T-helper 1 cell (primary cell): ENCODE measurements around the gene MTM1.

Source experiments
- DNase-seq, 5 donors: peaks; one replicate each; pipeline ENCODE4 v3.0.0-alpha.2; 2012 to 2020

The MTM1 gene

GRCh38 chrX:150551963-150552362 lies 16.5 kb upstream of the MTM1 start:
- no peak for DNase-seq

GRCh38 chrX:150558424-150558823 lies 10.0 kb upstream of the MTM1 start:
- DNase-seq, result no peak

- no peak for DNase-seq
These were observed 3.6 kb upstream of the MTM1 start for GRCh38 chrX:150564838-150565237.

GRCh38 chrX:150565551-150565950 lies 2.9 kb upstream of the MTM1 start:
- no peak for DNase-seq

GRCh38 chrX:150566734-150567182 lies 1.7 kb upstream of the MTM1 start:
- no peak for DNase-seq

- no peak for DNase-seq
These were observed 639 bp upstream of the MTM1 start for GRCh38 chrX:150567645-150568319.

- peak in 3 of 5 donors; percentile 24 to 70 (median 28) for DNase-seq
These were observed 695 bp downstream of the MTM1 start for GRCh38 chrX:150569155-150569477.

- peak in 1 of 5 donors; percentile 60 for DNase-seq
These were observed 2.1 kb downstream of the MTM1 start for GRCh38 chrX:150570512-150570911.

GRCh38 chrX:150572206-150572605 lies 3.8 kb downstream of the MTM1 start:
- no peak for DNase-seq

GRCh38 chrX:150573106-150573505 lies 4.7 kb downstream of the MTM1 start:
- peak in 1 of 5 donors; percentile 26 for DNase-seq

GRCh38 chrX:150573702-150574101 lies 5.3 kb downstream of the MTM1 start:
- DNase-seq, result peak in 1 of 5 donors; percentile 41

- DNase-seq, result peak in 1 of 5 donors; percentile 80
These were observed 6.4 kb downstream of the MTM1 start for GRCh38 chrX:150574559-150575418.

GRCh38 chrX:150575419-150575814 lies 7.0 kb downstream of the MTM1 start:
- peak; percentile 6 to 35 (median 26) for DNase-seq

- DNase-seq, result no peak
These were observed 8.8 kb downstream of the MTM1 start for GRCh38 chrX:150577174-150577573.

- DNase-seq, result no peak
These were observed 12.8 kb downstream of the MTM1 start for GRCh38 chrX:150581093-150581775.

- DNase-seq, result no peak
These were observed 14.0 kb downstream of the MTM1 start for GRCh38 chrX:150582338-150582948.

GRCh38 chrX:150587585-150588503 lies 19.4 kb downstream of the MTM1 start:
- DNase-seq, result peak in 2 of 5 donors; percentile 25 to 36

- no peak for DNase-seq
These were observed 26.2 kb downstream of the MTM1 start for GRCh38 chrX:150594584-150594983.

- DNase-seq, result no peak
These were observed 30.8 kb downstream of the MTM1 start for GRCh38 chrX:150599226-150599625.

- DNase-seq, result no peak
These were observed 33.9 kb downstream of the MTM1 start for GRCh38 chrX:150602296-150602695.

GRCh38 chrX:150602743-150603142 lies 34.3 kb downstream of the MTM1 start:
- DNase-seq, result peak in 1 of 5 donors; percentile 4

- no peak for DNase-seq
These were observed 37.2 kb downstream of the MTM1 start for GRCh38 chrX:150605603-150606002.
